ENCODE results near the gene SYNE1. TPM values are rescaled to one million over a fixed set of nuclear protein-coding genes. Genes with fewer than 3 reads are reported as not detected.

SYNE1 gene
- total RNA-seq, 1 experiment from 2014 or later = 3.0 TPM

- Histone ChIP-seq H3K4ac (ENCODE audit: low read depth, low read length) (no peak overlapping the region), H2AFZ (ENCODE audit: low read length) (no peak overlapping the region), H3K4me2 (ENCODE audit: insufficient read depth, insufficient read length, low read length) (no peak overlapping the region), H4K8ac (replicated peaks; ENCODE audit: insufficient read length, low read depth, low read length) (no peak overlapping the region), H3K27ac (ENCODE audit: insufficient read length, low read depth, low read length) (no peak overlapping the region), H4K91ac (ENCODE audit: insufficient read length, low read depth, low read length) (no peak overlapping the region), H3K23me2 (ENCODE audit: insufficient read length, low read depth, low read length, poor library complexity, severe bottlenecking) (no peaks in the 10 kb centered on the region), H3K79me2 (ENCODE audit: insufficient read depth, low read length) (no peaks in the 10 kb centered on the region), H4K20me1 (ENCODE audit: control insufficient read depth, insufficient read depth, insufficient read length) (no peaks in the 10 kb centered on the region), H4K5ac (ENCODE audit: insufficient read length, low read depth, low read length) (no peak overlapping the region), H3K9me3 (ENCODE audit: control insufficient read depth, low read depth, low read length) (no peaks in the 10 kb centered on the region), H3K56ac (ENCODE audit: insufficient read length, low read depth, low read length) (no peak overlapping the region), H3K18ac (ENCODE audit: insufficient read length, low read depth, low read length) (no peak overlapping the region), H3K27me3 (ENCODE audit: insufficient read depth, low read length) (no peaks in the 10 kb centered on the region), H3K23ac (ENCODE audit: insufficient read length, low read depth, low read length) (no peak overlapping the region), H2BK5ac (ENCODE audit: insufficient read length, low read length) (no peak overlapping the region), H3K4me1 (ENCODE audit: insufficient read depth, low read length) (no peaks in the 10 kb centered on the region), H3K9ac (ENCODE audit: extremely low read depth, insufficient read length, low read length) (no peak overlapping the region), H3K14ac (ENCODE audit: insufficient read depth, low read length) (no peak overlapping the region), H2BK20ac (ENCODE audit: low read depth, low read length, poor library complexity, severe bottlenecking) (no peak overlapping the region), H2AK5ac (ENCODE audit: insufficient read length, low read length) (no peak overlapping the region), H2BK15ac (ENCODE audit: low read depth, low read length) (no peak overlapping the region), H3T11ph (ENCODE audit: low read length) (no peak overlapping the region), H3K79me1 (ENCODE audit: insufficient read depth, low read depth, low read length, poor library complexity, severe bottlenecking) (no peaks in the 10 kb centered on the region), H2BK120ac (ENCODE audit: low read depth, low read length, poor library complexity, severe bottlenecking) (no peak overlapping the region), H2BK12ac (ENCODE audit: insufficient read length, low read depth, low read length) (no peak overlapping the region)
- H3K9me3 Mint-ChIP-seq = no peaks in the 10 kb centered on the region
- no peak overlapping the region for H3K4me3 Mint-ChIP-seq
- peaks cover 14 to 15% of the 10 kb centered on the region in 2 experiments for H3K4me1 Mint-ChIP-seq
- H3K27ac Mint-ChIP-seq = no peak overlapping the region
- no peak for TF ChIP-seq CTCF (conservative IDR thresholded peaks at IDR 0.05)
- no peak for DNase-seq
- no CpG with 5 or more reads among the region's 7 CpGs for WGBS (ENCODE audit: extremely low coverage, insufficient read length, low lambda C conversion rate)
- no peaks in the 10 kb centered on the region; the same call in 1 of the 2 replicates for H3K27me3 Mint-ChIP-seq (ENCODE audit: low read depth)
- no peaks in the 10 kb centered on the region for H3K36me3 Mint-ChIP-seq (ENCODE audit: insufficient read depth in 1 of 3, low read depth in 3 of 3)
Measured at GRCh38 chr6:152089992-152090391, 547.2 kb downstream of the SYNE1 start.
